Measurements from ENCODE around the gene SGCA.
A peak's percentile ranks its signal among the peaks of the same experiment; 100 is the strongest.

Gene SGCA

DNA sequence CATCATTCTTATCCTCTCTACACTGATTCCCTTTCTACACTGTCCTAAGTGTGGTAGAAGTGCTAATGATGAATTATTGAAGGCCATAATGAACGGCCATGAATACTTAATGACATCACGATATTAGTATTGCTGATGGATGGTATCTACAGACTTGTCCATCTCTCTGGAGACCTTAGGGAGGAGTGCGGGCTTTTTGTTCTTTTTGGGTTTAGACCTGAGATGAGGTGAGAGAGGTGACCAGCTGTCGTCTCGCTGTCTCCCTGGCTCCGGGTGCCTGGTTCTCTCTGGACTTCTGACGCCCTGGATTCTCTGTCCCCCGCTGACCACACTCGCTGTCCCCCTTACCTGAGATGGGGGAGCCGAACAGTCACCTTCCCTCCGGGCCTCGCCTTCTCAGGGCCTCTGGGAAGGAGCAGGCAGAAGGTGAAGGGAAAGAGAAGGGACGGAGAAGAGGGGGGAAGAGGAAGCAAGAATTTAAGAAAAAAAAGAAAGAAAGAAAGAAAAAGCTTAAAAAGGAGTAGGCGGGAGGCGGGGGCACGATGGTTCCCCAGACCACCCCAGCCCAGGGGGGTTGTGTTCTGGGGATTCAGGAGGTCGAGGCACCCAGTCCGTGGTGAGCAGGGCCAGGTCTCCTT lies 17.1 kb downstream of the SGCA start:
- no peaks in the 10 kb centered on the region for H3K9me3 ChIP-seq (ENCODE audit: low read length)
- no peak overlapping the region for H3K4me3 ChIP-seq (ENCODE audit: low read depth in 1 of 2, low read length in 2 of 2)
- peak overlapping the region; percentile 30 for H3K27ac ChIP-seq (ENCODE audit: low read depth, low read length)
- no peaks in the 10 kb centered on the region for H3K27me3 ChIP-seq (ENCODE audit: control insufficient read depth in 1 of 2, insufficient read depth in 2 of 2, low read length in 2 of 2)
- H3K36me3 ChIP-seq (ENCODE audit: insufficient read depth, low read length) = peaks cover 31% of the 10 kb centered on the region
- H3K4me1 ChIP-seq (ENCODE audit: insufficient read depth, low read length) = peaks cover 32% of the 10 kb centered on the region
- no peak overlapping the region for H3K9ac ChIP-seq (ENCODE audit: low read length)

DNA sequence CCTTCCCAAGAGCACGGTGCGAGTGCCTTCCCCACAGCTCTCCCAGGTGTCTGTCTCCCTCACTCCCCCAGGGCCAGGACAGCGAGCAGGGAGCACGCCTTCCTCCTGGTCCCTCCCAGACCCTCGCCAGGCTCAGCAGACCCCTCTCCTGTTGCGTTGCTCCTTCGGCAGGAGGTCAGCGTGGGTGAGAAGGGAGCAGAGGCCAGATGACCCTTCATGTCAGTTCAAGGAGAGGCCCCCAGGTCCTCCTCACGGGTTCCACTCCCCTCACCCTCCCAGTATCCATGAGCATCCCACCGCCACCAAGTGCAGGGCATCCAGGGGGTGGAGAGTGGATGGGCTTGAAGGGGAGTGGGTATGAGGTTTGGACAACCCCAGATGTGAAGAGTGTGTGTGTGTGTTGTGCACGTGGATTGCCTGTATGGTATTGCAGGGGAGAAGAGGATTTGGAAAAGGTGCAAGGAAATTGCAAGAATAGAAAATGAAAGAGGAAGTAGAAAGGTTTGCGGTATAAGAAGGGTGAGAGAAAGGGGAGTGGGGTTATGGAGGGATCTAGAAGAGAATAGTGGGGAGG lies 17.7 kb downstream of the SGCA start:
- H3K9ac ChIP-seq (ENCODE audit: low read length) = no peak overlapping the region
- peaks cover 30% of the 10 kb centered on the region for H3K4me1 ChIP-seq (ENCODE audit: insufficient read depth, low read length)
- H3K4me3 ChIP-seq (ENCODE audit: low read depth in 1 of 2, low read length in 2 of 2) = no peak overlapping the region
- peak overlapping the region; percentile 64 for H3K27ac ChIP-seq (ENCODE audit: low read depth, low read length)
- H3K9me3 ChIP-seq (ENCODE audit: low read length) = no peaks in the 10 kb centered on the region
- H3K27me3 ChIP-seq (ENCODE audit: control insufficient read depth in 1 of 2, insufficient read depth in 2 of 2, low read length in 2 of 2) = no peaks in the 10 kb centered on the region
- H3K36me3 ChIP-seq (ENCODE audit: insufficient read depth, low read length) = peaks cover 37% of the 10 kb centered on the region

DNA sequence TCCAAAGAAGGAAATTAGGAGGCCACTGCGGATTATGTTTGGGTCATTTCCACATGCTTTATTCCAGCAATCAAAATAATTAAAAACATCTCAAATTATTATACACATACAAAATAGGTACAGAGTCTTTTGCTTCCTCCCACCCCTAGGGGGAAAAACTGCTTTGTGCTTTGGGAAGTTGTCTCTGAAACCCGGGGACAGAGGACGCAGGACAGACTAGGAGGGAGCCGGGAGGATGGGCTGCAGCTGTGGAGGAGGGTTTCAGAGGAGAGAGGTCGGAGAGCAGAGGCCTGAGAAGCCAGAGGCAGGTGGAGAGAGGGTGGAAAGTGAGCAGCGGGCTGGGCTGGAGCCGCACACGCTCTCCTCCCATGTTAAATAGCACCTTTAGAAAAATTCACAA lies 18.3 kb downstream of the SGCA start:
- no peaks in the 10 kb centered on the region for H3K9me3 ChIP-seq (ENCODE audit: low read length)
- peaks cover 30% of the 10 kb centered on the region for H3K4me1 ChIP-seq (ENCODE audit: insufficient read depth, low read length)
- peaks cover 43% of the 10 kb centered on the region for H3K36me3 ChIP-seq (ENCODE audit: insufficient read depth, low read length)
- H3K4me3 ChIP-seq (ENCODE audit: low read depth in 1 of 2, low read length in 2 of 2) = no peak overlapping the region
- H3K27me3 ChIP-seq (ENCODE audit: control insufficient read depth in 1 of 2, insufficient read depth in 2 of 2, low read length in 2 of 2) = no peaks in the 10 kb centered on the region
- H3K27ac ChIP-seq (ENCODE audit: low read depth, low read length) = peak overlapping the region; percentile 64
- no peak overlapping the region for H3K9ac ChIP-seq (ENCODE audit: low read length)

DNA sequence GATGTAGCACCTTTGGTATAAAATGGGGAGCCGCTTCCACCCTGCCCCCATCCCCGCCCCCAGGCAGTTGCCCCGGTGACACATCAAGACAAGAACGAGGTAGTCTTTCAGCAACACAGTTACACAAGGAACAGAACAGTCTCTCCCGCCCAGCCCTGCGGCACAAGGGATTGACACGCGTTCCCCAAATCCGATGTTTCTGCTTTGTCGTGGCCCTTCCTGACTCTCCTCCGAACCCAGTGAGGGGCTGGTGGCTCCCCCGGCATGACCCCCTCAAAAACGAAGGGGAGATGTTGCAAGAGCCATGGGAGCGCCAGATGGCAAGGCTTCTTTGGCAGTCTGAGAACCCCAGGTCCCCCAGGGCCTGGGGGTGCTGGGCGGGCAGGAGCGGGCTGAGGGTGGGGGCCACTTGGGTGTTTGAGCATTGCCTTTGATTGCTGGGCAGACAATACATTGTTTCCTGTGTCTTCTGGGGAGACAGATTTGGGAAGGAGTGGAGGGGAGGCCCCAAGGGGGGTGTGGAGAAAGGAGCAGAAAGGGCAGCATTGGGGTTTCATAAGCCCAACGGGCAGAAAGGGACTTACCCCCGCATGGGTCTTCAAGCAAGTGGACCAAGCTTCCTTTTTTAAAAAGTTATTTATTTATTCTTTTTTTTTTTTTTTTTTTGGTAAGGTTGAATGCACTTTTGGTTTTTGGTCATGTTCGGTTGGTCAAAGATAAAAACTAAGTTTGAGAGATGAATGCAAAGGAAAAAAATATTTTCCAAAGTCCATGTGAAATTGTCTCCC lies 19.0 kb downstream of the SGCA start:
- Histone ChIP-seq H3K9me3 (ENCODE audit: low read length) (no peaks in the 10 kb centered on the region), H3K9ac (ENCODE audit: low read length) (no peak overlapping the region), H3K27me3 (ENCODE audit: control insufficient read depth in 1 of 2, insufficient read depth in 2 of 2, low read length in 2 of 2) (no peaks in the 10 kb centered on the region), H3K27ac (ENCODE audit: low read depth, low read length) (peak overlapping the region; percentile 64), H3K4me3 (ENCODE audit: low read depth in 1 of 2, low read length in 2 of 2) (no peak overlapping the region), H3K4me1 (ENCODE audit: insufficient read depth, low read length) (peaks cover 38% of the 10 kb centered on the region), H3K36me3 (ENCODE audit: insufficient read depth, low read length) (peaks cover 50% of the 10 kb centered on the region)

DNA sequence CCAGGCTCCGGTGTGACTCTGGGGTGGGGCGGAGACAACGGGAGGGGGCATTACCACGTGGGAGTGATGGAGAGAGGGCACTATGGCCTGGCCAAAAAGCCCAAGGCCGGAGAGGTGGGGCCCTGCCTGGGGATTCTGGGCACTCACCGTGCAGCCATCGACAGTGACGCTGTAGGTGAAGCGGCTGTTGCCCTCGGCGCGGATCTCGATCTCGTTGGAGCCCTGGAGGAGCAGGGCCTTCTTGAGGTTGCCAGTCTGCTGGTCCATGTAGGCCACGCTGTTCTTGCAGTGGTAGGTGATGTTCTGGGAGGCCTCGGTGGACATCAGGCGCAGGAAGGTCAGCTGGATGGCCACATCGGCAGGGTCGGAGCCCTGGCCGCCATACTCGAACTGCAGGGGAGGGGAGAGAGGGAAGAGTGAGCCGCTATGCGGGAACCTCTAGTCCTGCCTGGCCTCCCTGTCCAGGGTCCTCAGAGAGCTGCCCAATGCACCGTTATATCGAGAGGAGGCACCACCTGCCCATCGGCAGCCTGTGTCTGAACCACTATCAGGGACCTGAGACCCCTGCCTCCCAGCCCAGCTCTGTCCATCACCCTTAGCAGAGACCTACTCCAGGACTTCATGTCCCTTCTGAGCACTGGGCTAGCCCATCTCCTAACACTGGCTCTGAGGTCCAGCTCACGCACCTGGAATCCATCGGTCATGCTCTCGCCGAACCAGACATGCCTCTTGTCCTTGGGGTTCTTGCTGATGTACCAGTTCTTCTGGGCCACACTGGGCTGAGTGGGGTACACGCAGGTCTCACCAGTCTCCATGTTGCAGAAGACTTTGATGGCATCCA lies 20.0 kb downstream of the SGCA start:
- peak overlapping the region; percentile 5 for H3K27ac ChIP-seq (ENCODE audit: low read depth, low read length)
- H3K9ac ChIP-seq (ENCODE audit: low read length) = no peak overlapping the region

DNA sequence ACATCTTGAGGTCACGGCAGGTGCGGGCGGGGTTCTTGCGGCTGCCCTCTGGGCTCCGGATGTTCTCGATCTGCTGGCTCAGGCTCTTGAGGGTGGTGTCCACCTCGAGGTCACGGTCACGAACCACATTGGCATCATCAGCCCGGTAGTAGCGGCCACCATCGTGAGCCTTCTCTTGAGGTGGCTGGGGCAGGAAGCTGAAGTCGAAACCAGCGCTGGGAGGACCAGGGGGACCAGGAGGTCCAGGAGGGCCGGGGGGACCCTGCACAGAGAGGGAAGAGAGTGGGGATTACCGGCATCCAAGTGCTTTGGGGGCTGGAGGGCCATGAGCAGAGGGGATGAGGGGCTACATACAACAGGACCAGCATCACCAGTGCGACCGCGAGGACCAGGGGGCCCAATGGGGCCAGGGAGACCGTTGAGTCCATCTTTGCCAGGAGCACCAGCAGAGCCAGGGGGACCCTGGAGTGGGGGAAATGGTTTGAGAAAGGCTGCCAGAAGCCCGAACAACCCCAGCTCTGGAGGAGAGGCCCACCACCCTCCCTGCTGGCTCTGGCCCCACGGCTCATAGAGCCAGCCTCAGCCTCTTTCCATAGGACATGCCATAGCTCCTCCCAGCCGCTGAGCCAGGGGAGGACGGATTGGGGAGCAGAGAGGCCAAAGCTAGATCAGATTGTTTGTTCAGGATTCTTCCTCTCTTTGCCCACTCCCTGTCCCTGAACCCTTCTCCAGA lies 21.0 kb downstream of the SGCA start:
- H3K36me3 ChIP-seq (ENCODE audit: insufficient read depth, low read length) = peaks cover 70% of the 10 kb centered on the region

More for the DNA sequence above, 20.0 kb downstream of the SGCA start:
- no peak overlapping the region for H3K4me3 ChIP-seq (ENCODE audit: low read depth in 1 of 2, low read length in 2 of 2)
- H3K9me3 ChIP-seq (ENCODE audit: low read length) = no peaks in the 10 kb centered on the region
- H3K4me1 ChIP-seq (ENCODE audit: insufficient read depth, low read length) = peaks cover 43% of the 10 kb centered on the region
- H3K36me3 ChIP-seq (ENCODE audit: insufficient read depth, low read length) = peaks cover 61% of the 10 kb centered on the region
- no peaks in the 10 kb centered on the region for H3K27me3 ChIP-seq (ENCODE audit: control insufficient read depth in 1 of 2, insufficient read depth in 2 of 2, low read length in 2 of 2)

DNA sequence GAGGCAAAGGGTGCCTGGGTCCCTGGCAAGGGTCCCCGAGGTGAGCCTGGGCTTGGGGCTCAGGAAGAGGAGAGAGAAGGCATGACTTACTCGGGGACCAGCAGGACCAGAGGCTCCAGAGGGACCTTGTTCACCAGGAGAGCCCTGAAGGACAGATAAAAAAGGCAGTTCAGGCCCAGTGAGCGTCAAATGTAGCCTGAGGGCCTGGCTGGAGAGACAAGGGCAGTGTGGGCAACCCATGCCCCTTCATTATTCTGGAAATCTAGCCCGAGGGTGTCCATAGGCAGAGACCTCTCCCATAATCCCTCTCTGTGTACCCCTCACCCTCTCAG lies 21.6 kb downstream of the SGCA start:
- Histone ChIP-seq H3K27ac (ENCODE audit: low read depth, low read length) (peak overlapping the region; percentile 36), H3K9me3 (ENCODE audit: low read length) (no peaks in the 10 kb centered on the region), H3K9ac (ENCODE audit: low read length) (no peak overlapping the region), H3K4me1 (ENCODE audit: insufficient read depth, low read length) (peaks cover 54% of the 10 kb centered on the region), H3K4me3 (ENCODE audit: low read depth in 1 of 2, low read length in 2 of 2) (no peak overlapping the region), H3K27me3 (ENCODE audit: control insufficient read depth in 1 of 2, insufficient read depth in 2 of 2, low read length in 2 of 2) (no peaks in the 10 kb centered on the region), H3K36me3 (ENCODE audit: insufficient read depth, low read length) (peaks cover 76% of the 10 kb centered on the region)

More for the DNA sequence above, 21.0 kb downstream of the SGCA start:
- no peaks in the 10 kb centered on the region for H3K9me3 ChIP-seq (ENCODE audit: low read length)
- peaks cover 49% of the 10 kb centered on the region for H3K4me1 ChIP-seq (ENCODE audit: insufficient read depth, low read length)
- no peaks in the 10 kb centered on the region for H3K27me3 ChIP-seq (ENCODE audit: control insufficient read depth in 1 of 2, insufficient read depth in 2 of 2, low read length in 2 of 2)
- no peak overlapping the region for H3K4me3 ChIP-seq (ENCODE audit: low read depth in 1 of 2, low read length in 2 of 2)
- no peak overlapping the region for H3K9ac ChIP-seq (ENCODE audit: low read length)
- H3K27ac ChIP-seq (ENCODE audit: low read depth, low read length) = no peak overlapping the region

DNA sequence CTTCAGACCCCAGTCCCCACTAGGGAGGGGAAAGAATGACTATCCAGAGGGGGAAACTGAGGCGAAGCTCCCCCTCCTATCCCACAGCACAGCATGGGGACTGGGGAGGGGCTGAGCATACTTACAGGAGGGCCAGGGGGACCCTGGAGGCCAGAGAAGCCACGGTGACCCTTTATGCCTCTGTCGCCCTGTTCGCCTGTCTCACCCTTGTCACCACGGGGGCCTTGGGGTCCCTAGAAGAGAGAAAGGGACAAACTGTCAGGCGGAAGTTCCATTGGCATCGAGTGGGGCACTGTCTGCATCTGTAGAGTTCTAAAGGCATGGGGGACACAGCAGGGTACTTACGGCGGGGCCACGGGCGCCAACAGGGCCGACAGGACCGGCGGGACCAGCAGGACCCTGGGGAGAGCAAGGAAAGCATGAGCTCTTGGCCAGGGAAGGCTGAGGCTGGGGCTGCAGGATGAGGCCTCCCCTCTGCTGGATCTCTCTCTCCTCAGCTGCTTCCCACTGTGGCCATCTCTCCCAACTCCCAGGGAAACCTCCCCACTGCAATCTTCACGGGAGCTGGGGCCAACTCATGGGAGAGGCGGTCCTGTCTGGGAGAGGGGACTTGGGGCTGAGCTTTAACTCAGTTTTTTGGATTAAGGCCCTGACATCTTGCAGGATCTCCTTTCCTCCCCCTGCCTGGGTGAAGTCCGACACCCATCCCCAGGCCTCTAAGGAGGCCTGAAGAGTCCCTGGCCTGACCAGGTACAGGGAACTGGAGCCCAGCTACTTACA lies 22.1 kb downstream of the SGCA start:
- H3K27ac ChIP-seq (ENCODE audit: low read depth, low read length) = peak overlapping the region; percentile 36
- H3K9ac ChIP-seq (ENCODE audit: low read length) = no peak overlapping the region
- H3K4me3 ChIP-seq (ENCODE audit: low read depth in 1 of 2, low read length in 2 of 2) = no peak overlapping the region
- H3K36me3 ChIP-seq (ENCODE audit: insufficient read depth, low read length) = peaks cover 82% of the 10 kb centered on the region
- H3K9me3 ChIP-seq (ENCODE audit: low read length) = no peaks in the 10 kb centered on the region
- H3K4me1 ChIP-seq (ENCODE audit: insufficient read depth, low read length) = peaks cover 60% of the 10 kb centered on the region
- no peaks in the 10 kb centered on the region for H3K27me3 ChIP-seq (ENCODE audit: control insufficient read depth in 1 of 2, insufficient read depth in 2 of 2, low read length in 2 of 2)

DNA sequence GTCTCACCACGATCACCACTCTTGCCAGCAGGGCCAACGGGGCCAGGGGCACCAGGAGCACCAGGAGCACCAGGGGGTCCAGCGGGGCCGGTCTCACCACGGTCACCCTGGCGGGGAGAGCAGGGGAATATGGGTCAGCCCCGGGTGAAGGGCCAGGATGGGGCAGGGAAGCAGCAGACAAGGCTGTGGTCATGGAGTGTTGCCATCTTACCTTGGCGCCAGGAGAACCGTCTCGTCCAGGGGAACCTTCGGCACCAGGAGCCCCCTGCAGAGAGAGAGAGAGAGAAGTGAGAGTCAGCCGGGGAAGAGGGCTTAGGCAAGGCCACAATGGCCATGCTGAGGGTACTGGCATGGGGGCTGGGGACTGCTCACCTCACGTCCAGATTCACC lies 22.7 kb downstream of the SGCA start:
- Histone ChIP-seq H3K36me3 (ENCODE audit: insufficient read depth, low read length) (peaks cover 86% of the 10 kb centered on the region), H3K4me3 (ENCODE audit: low read depth in 1 of 2, low read length in 2 of 2) (no peak overlapping the region), H3K27ac (ENCODE audit: low read depth, low read length) (peak overlapping the region; percentile 15), H3K27me3 (ENCODE audit: control insufficient read depth in 1 of 2, insufficient read depth in 2 of 2, low read length in 2 of 2) (no peaks in the 10 kb centered on the region), H3K9me3 (ENCODE audit: low read length) (no peaks in the 10 kb centered on the region), H3K4me1 (ENCODE audit: insufficient read depth, low read length) (peaks cover 63% of the 10 kb centered on the region), H3K9ac (ENCODE audit: low read length) (no peak overlapping the region)

DNA sequence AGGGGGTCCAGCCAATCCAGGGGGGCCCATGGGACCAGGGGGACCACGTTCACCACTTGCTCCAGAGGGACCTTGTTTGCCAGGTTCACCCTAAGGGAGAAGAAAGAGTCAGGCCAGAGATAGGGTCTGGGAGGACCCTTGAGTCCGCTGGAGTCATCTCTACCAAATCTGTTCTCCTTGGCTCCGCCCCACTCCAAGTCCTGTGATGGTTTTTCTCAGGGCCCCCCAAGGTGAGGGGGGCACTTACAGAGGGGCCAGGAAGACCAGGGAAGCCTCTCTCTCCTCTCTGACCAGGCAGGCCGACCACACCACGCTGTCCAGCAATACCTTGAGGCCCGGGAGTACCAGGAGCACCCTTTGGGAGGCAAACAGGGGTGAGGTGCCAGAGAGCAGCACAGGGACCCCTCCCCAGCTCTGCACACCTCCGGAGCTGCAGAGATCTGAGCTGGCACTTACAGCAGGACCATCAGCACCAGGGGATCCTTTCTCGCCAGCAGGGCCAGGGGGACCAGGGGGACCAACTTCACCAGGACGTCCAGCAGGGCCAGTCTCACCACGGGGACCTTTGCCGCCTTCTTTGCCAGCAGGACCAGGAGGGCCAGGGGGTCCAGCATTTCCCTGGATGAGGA lies 23.2 kb downstream of the SGCA start:
- H3K27me3 ChIP-seq (ENCODE audit: control insufficient read depth in 1 of 2, insufficient read depth in 2 of 2, low read length in 2 of 2) = no peaks in the 10 kb centered on the region
- H3K27ac ChIP-seq (ENCODE audit: low read depth, low read length) = peak overlapping the region; percentile 15
- H3K9me3 ChIP-seq (ENCODE audit: low read length) = no peaks in the 10 kb centered on the region
- no peak overlapping the region for H3K4me3 ChIP-seq (ENCODE audit: low read depth in 1 of 2, low read length in 2 of 2)
- H3K4me1 ChIP-seq (ENCODE audit: insufficient read depth, low read length) = peaks cover 60% of the 10 kb centered on the region
- no peak overlapping the region for H3K9ac ChIP-seq (ENCODE audit: low read length)
- H3K36me3 ChIP-seq (ENCODE audit: insufficient read depth, low read length) = peaks cover 91% of the 10 kb centered on the region

All from muscle layer of colon (tissue), 2 donors.